ENCODE measurements around the gene RLN3. TPM values are rescaled to one million over a fixed set of nuclear protein-coding genes. Genes with fewer than 3 reads are reported as not detected.

Gene RLN3
- total RNA-seq, 2 donors from 2014 or later = not detected

GRCh38 chr19:14006085-14006765 is 21.7 kb upstream of the RLN3 start, which contains the start of gene RFX1:
Gene RFX1, minus strand, starts transcription at chr19:14006320. Its CDS starts 12,477 bp downstream, at chr19:13993843.
- Histone ChIP-seq H3K9me3 (no peaks in the 10 kb centered on the region), H3K4me3 (peak within 1 kb of the TSS; percentile 50 to 66), H3K4me1 (peaks cover 37% of the 10 kb centered on the region), H3K36me3 (replicated peaks in 1 of 2; ENCODE audit: insufficient read depth in 1 of 2, low read depth in 2 of 2) (no peaks in the 10 kb centered on the region), H3K27me3 (no peaks in the 10 kb centered on the region), H3K27ac (peak within 1 kb of the TSS; percentile 95 to 100 (median 100))
- TF ChIP-seq POLR2A (IDR thresholded peaks at IDR 0.05) = no peak
- TF ChIP-seq, protein P1, sequence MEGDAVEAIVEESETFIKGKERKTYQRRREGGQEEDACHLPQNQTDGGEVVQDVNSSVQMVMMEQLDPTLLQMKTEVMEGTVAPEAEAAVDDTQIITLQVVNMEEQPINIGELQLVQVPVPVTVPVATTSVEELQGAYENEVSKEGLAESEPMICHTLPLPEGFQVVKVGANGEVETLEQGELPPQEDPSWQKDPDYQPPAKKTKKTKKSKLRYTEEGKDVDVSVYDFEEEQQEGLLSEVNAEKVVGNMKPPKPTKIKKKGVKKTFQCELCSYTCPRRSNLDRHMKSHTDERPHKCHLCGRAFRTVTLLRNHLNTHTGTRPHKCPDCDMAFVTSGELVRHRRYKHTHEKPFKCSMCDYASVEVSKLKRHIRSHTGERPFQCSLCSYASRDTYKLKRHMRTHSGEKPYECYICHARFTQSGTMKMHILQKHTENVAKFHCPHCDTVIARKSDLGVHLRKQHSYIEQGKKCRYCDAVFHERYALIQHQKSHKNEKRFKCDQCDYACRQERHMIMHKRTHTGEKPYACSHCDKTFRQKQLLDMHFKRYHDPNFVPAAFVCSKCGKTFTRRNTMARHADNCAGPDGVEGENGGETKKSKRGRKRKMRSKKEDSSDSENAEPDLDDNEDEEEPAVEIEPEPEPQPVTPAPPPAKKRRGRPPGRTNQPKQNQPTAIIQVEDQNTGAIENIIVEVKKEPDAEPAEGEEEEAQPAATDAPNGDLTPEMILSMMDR (IDR thresholded peaks at IDR 0.05) = no peak
- 0 to 1% methylated on average over 24 to 43 of the region's 58 CpGs for WGBS, 2 donors
- intact Hi-C loops (cut with DNase I) = no loop called here
- DNase-seq (peak; percentile 99 to 100 (median 100)), ATAC-seq (peak; percentile 85)

DNA sequence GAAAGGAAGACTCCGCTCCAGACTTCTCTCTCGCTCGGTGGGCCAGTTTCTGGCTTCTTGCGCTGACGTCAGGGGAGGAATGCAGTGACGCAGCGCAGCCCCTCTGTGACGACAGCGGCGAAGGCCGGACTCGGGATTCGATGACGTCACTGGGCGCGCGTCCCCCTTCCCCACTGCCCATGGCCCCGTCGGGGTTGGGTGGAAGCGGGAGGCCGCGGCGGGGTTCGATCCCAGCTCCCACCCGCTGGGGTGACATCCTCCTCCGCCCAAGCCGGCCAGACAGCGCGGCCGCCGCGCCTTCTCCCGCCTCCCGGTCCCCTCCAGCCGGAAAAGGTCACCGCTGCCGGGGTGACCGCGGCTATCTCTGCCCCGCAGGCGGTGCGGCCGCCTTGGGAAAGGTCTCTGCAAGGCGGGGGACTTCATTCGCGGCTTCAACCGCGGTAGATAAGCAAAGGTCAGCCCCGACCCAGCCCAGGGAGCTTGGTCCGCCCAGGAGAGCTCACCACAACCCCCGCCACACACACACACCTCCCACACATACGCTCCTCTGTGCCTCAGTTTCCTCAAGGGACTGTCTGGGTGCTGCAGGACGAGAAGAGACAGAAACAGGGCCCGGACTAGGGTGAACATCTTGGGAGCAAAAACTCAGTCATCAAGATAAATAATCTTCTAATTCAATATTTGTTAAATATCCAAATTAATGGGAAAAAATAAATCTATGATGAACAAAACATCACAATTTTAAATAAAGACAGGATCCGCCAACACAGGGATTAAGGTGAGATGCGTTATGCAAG is 21.0 kb upstream of the RLN3 start:
- DNase-seq = peak in 2 of 4 donors; percentile 87 to 88
- H3K27ac ChIP-seq = peak overlapping the region; percentile 95 to 100 (median 100)
- intact Hi-C loops (cut with DNase I) = no loop called here
- no peaks in the 10 kb centered on the region for H3K27me3 ChIP-seq
- peak; percentile 45 for ATAC-seq
- H3K9me3 ChIP-seq = no peaks in the 10 kb centered on the region
- H3K4me3 ChIP-seq = peak overlapping the region; percentile 40 to 66
- H3K36me3 ChIP-seq (replicated peaks in 1 of 2; ENCODE audit: insufficient read depth in 1 of 2, low read depth in 2 of 2) = no peaks in the 10 kb centered on the region
- WGBS, 2 donors = 4 to 6% methylated on average over 20 to 44 of the region's 56 CpGs
- TF ChIP-seq POLR2A (IDR thresholded peaks at IDR 0.05) = peak; percentile 30 to 84 (median 79)
- TF ChIP-seq, protein P1 (IDR thresholded peaks at IDR 0.05) = peak in 3 of 7 experiments; percentile 14 to 19 (median 19)
- peaks cover 37% of the 10 kb centered on the region for H3K4me1 ChIP-seq

- ATAC-seq = no peak
- intact Hi-C loops (cut with DNase I) = no loop called here
- WGBS, 2 donors = 80 to 83% methylated on average over 2 of the region's 2 CpGs
- H3K4me3 ChIP-seq = no peak overlapping the region
- no peaks in the 10 kb centered on the region for H3K36me3 ChIP-seq (replicated peaks in 1 of 2; ENCODE audit: insufficient read depth in 1 of 2, low read depth in 2 of 2)
- TF ChIP-seq, protein P1 (IDR thresholded peaks at IDR 0.05) = no peak
- TF ChIP-seq POLR2A (IDR thresholded peaks at IDR 0.05) = no peak
- no peaks in the 10 kb centered on the region for H3K9me3 ChIP-seq
- H3K4me1 ChIP-seq = peaks cover 7% of the 10 kb centered on the region
- no peak for DNase-seq
- no peaks in the 10 kb centered on the region for H3K27me3 ChIP-seq
- no peak overlapping the region for H3K27ac ChIP-seq
Observed at GRCh38 chr19:14012378-14012915, 15.5 kb upstream of the RLN3 start.

DNA sequence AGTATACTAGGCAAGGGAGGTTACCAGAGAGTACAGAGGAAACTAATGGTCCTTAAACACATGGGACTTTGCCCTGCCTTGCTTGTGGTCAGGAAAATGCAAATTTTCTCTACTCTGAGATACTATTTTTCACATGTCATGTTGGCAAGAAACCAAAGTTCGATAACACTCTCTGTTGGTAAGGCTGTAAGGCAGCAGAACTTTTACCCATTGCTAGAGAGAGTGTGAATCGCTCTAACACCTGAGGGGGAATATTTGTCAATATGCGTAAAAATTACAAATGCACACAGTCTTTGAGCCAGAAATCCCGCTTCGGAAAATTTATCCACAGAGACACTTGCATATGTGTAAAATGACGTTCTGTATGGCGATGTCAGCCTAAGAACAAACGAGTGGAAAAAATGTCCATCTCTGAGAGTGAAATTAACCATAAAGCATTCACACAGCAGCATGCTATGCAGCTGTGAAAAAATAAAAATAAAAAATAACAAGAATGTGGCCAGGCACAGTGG is 12.4 kb upstream of the RLN3 start:
- Histone ChIP-seq H3K9me3 (no peaks in the 10 kb centered on the region), H3K36me3 (replicated peaks in 1 of 2; ENCODE audit: insufficient read depth in 1 of 2, low read depth in 2 of 2) (no peaks in the 10 kb centered on the region), H3K27ac (peak overlapping the region in 2 of 4 donors; percentile 4 to 44), H3K4me3 (no peak overlapping the region), H3K4me1 (peaks cover 7% of the 10 kb centered on the region), H3K27me3 (no peaks in the 10 kb centered on the region)
- intact Hi-C loops (cut with DNase I) = no loop called here
- 13 to 25% methylated on average over 8 of the region's 8 CpGs for WGBS, 2 donors
- ATAC-seq (peak; percentile 84), DNase-seq (no peak)
- TF ChIP-seq POLR2A (IDR thresholded peaks at IDR 0.05) = no peak
- TF ChIP-seq, protein P1 (IDR thresholded peaks at IDR 0.05) = no peak

All from body of pancreas (tissue), 4 donors.